ENCODE data around the gene SARM1.

GRCh38 chr17:28399808-28400207, 28.3 kb downstream of the SARM1 start:
- TF ChIP-seq, protein P1, sequence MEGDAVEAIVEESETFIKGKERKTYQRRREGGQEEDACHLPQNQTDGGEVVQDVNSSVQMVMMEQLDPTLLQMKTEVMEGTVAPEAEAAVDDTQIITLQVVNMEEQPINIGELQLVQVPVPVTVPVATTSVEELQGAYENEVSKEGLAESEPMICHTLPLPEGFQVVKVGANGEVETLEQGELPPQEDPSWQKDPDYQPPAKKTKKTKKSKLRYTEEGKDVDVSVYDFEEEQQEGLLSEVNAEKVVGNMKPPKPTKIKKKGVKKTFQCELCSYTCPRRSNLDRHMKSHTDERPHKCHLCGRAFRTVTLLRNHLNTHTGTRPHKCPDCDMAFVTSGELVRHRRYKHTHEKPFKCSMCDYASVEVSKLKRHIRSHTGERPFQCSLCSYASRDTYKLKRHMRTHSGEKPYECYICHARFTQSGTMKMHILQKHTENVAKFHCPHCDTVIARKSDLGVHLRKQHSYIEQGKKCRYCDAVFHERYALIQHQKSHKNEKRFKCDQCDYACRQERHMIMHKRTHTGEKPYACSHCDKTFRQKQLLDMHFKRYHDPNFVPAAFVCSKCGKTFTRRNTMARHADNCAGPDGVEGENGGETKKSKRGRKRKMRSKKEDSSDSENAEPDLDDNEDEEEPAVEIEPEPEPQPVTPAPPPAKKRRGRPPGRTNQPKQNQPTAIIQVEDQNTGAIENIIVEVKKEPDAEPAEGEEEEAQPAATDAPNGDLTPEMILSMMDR (IDR thresholded peaks at IDR 0.05; ENCODE audit: poor library complexity, severe bottlenecking): no peak
- no peak for TF ChIP-seq EZH2 (IDR thresholded peaks at IDR 0.05; ENCODE audit: borderline replicate concordance, insufficient read depth, low read length, poor library complexity, severe bottlenecking)
- TF ChIP-seq EP300 (conservative IDR thresholded peaks at IDR 0.05; ENCODE audit: poor library complexity, severe bottlenecking): no peak
- no peak for TF ChIP-seq POLR2AphosphoS5 (IDR thresholded peaks at IDR 0.05)
- no peak for TF ChIP-seq RAD21 (conservative IDR thresholded peaks at IDR 0.05)
- TF ChIP-seq, protein P2, sequence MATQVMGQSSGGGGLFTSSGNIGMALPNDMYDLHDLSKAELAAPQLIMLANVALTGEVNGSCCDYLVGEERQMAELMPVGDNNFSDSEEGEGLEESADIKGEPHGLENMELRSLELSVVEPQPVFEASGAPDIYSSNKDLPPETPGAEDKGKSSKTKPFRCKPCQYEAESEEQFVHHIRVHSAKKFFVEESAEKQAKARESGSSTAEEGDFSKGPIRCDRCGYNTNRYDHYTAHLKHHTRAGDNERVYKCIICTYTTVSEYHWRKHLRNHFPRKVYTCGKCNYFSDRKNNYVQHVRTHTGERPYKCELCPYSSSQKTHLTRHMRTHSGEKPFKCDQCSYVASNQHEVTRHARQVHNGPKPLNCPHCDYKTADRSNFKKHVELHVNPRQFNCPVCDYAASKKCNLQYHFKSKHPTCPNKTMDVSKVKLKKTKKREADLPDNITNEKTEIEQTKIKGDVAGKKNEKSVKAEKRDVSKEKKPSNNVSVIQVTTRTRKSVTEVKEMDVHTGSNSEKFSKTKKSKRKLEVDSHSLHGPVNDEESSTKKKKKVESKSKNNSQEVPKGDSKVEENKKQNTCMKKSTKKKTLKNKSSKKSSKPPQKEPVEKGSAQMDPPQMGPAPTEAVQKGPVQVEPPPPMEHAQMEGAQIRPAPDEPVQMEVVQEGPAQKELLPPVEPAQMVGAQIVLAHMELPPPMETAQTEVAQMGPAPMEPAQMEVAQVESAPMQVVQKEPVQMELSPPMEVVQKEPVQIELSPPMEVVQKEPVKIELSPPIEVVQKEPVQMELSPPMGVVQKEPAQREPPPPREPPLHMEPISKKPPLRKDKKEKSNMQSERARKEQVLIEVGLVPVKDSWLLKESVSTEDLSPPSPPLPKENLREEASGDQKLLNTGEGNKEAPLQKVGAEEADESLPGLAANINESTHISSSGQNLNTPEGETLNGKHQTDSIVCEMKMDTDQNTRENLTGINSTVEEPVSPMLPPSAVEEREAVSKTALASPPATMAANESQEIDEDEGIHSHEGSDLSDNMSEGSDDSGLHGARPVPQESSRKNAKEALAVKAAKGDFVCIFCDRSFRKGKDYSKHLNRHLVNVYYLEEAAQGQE (IDR thresholded peaks at IDR 0.05; ENCODE audit: borderline replicate concordance): no peak
- no peak for TF ChIP-seq MXI1 (conservative IDR thresholded peaks at IDR 0.05; ENCODE audit: poor library complexity, severe bottlenecking)
- TF ChIP-seq TAF1 (IDR thresholded peaks at IDR 0.05; ENCODE audit: low read depth): no peak
- TF ChIP-seq SMC3 (conservative IDR thresholded peaks at IDR 0.05; ENCODE audit: poor library complexity): no peak
